OCI-LY7 (cell line): ENCODE data around the gene RNF13. TPM values are rescaled to one million over a fixed set of nuclear protein-coding genes. Genes with fewer than 3 reads are reported as not detected.

ENCODE experiments used
- BruUV-seq: library from RNA; stranded (reverse); fragments of 400-500 nt; replicated peaks from 2 replicates; lab custom pipeline; 2021; lab: Mats Ljungman, UMichigan
- CTCF ChIA-PET: fragments of 300-600 bp; sonication (Branson Sonifier 250); formaldehyde crosslinking; loops from one replicate; lab custom pipeline; 2022; ENCODE audit warnings: antibody characterized with exemption; ENCODE audit not compliant: unreplicated experiment; lab: Charles Lee
- POLR2A ChIA-PET: fragments of 300-600 bp; sonication (Branson Sonifier 250); formaldehyde crosslinking; loops from one replicate; lab custom pipeline; 2022; ENCODE audit warnings: antibody characterized with exemption; lab: Charles Lee
- DNase-seq: peaks from one replicate; pipeline ENCODE4 v3.0.0-alpha.2; 2015; ENCODE audit warnings: low spot score
- H2AFZ ChIP-seq: fragments of 200-600 bp; sonication (generic), shearing (Covaris generic); 2 replicates; pipeline ENCODE4 v1.6.1; 2014; ENCODE audit warnings: mild to moderate bottlenecking, antibody characterized with exemption, low read length, moderate library complexity
- H3K27ac ChIP-seq: fragments of 200-600 bp; sonication (generic); 2 replicates; pipeline ENCODE4 v1.5.1; 2014; ENCODE audit warnings: mixed run types, low read depth, mild to moderate bottlenecking, moderate library complexity, low read length, inconsistent platforms; ENCODE audit not compliant: poor library complexity, severe bottlenecking
- H3K36me3 ChIP-seq: fragments of 200-600 bp; sonication (generic); 2 replicates; pipeline ENCODE4 v1.6.1; 2014; ENCODE audit warnings: mild to moderate bottlenecking, antibody characterized with exemption, low read length, moderate library complexity, mixed read lengths; ENCODE audit not compliant: insufficient read depth
- H3K4me1 ChIP-seq: fragments of 200-600 bp; sonication (generic); 2 replicates; pipeline ENCODE4 v1.5.1; 2014; ENCODE audit warnings: mild to moderate bottlenecking, low read length; ENCODE audit not compliant: insufficient read depth, poor library complexity, severe bottlenecking
- H3K4me2 ChIP-seq: fragments of 200-600 bp; sonication (generic); 2 replicates; pipeline ENCODE4 v1.6.1; 2014; ENCODE audit warnings: mild to moderate bottlenecking, low read length
- H3K4me3 ChIP-seq: fragments of 200-600 bp; sonication (generic); 2 replicates; pipeline ENCODE4 v1.5.1; 2014; ENCODE audit warnings: mild to moderate bottlenecking, low read depth, low read length; ENCODE audit not compliant: poor library complexity, severe bottlenecking
- H3K79me2 ChIP-seq: fragments of 200-600 bp; sonication (generic); 2 replicates; pipeline ENCODE4 v1.6.1; 2016; ENCODE audit warnings: low read depth, mild to moderate bottlenecking, low read length, moderate library complexity, mixed read lengths; ENCODE audit not compliant: insufficient read depth
- H3K9me2 ChIP-seq: fragments of 200-600 bp; sonication (generic); 2 replicates; pipeline ENCODE4 v1.6.1; 2016; ENCODE audit warnings: mild to moderate bottlenecking, low read length, mixed read lengths; ENCODE audit not compliant: insufficient read depth
- H3K9me3 ChIP-seq: fragments of 200-600 bp; sonication (generic); 2 replicates; pipeline ENCODE4 v1.6.1; 2014; ENCODE audit warnings: mild to moderate bottlenecking, mixed run types, low read length, mixed read lengths
- H4K20me1 ChIP-seq: fragments of 200-600 bp; sonication (generic); 2 replicates; pipeline ENCODE4 v1.6.1; 2014; ENCODE audit warnings: mild to moderate bottlenecking, antibody characterized with exemption, low read length, moderate library complexity, mixed read lengths; ENCODE audit not compliant: insufficient read depth
- CTCF ChIP-seq: fragments of 200-600 bp; sonication (generic); conservative IDR thresholded peaks from 2 replicates; pipeline ENCODE4 v1.5.1; 2014; ENCODE audit warnings: mild to moderate bottlenecking, antibody characterized with exemption, low read length, moderate library complexity, mixed read lengths
- EZH2phosphoT487 ChIP-seq: fragments of 200-600 bp; sonication (generic); IDR thresholded peaks from 2 replicates; pipeline ENCODE4 v1.6.1; 2018; ENCODE audit warnings: low read depth, borderline replicate concordance, mild to moderate bottlenecking, mixed run types, antibody characterized with exemption, low read length, moderate library complexity, mixed read lengths
- intact Hi-C: fragments of 100-400 bp; cut with micrococcal nuclease; formaldehyde crosslinking; loops from one replicate; pipeline ENCODE4 v1.10.0; 2022; ENCODE audit not compliant: unreplicated experiment
- total RNA-seq, 2 experiments: library from RNA; depleted of rRNA in 1 of 2; stranded (reverse); fragments of >200 nt in 1 of 2; shearing (Covaris generic) in 1 of 2; gene quantifications; 2 replicates each; pipeline ENCODE4 v1.2.3, GENCODE V29; 2014 to 2022

The RNF13 gene
- total RNA-seq, 2 experiments from 2014 or later = 26.2 to 37.3 TPM

DNA sequence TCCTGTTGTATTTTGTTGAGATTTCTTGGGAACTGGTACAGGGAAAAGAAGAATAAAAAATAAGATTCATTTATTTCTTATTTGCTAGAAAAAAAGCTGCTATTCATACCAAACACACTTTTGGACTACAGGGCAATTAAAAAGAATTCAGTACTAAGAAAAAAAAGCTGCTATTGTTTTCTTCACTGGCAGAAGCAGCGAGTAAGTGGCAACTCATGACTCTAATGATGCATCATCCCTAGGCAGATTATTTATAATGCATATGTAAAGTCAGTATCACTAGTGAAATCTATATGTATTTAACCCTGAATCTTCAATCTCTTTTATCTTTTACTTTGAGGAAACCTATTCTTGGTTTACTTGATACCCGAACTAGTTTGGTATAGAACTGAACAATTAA is 142.4 kb downstream of the RNF13 start:
- BruUV-seq = no TSS peak
- no peaks in the 10 kb centered on the region for H3K9me3 ChIP-seq
- H3K4me3 ChIP-seq = no peak overlapping the region
- TF ChIP-seq CTCF (no peak), EZH2phosphoT487 (no peak)
- no peaks in the 10 kb centered on the region for H3K4me1 ChIP-seq
- H3K79me2 ChIP-seq = no peaks in the 10 kb centered on the region
- intact Hi-C loops = no loop called here
- H3K27ac ChIP-seq = no peak overlapping the region
- no peaks in the 10 kb centered on the region for H4K20me1 ChIP-seq
- POLR2A ChIA-PET = interaction anchor here (0.8 to 1.0 kb wide), 2 partner anchors 14 to 80 kb away, joined by 3 to 4 read pairs; no protein-coding TSS in a partner anchor
- CTCF ChIA-PET = no interaction called here
- H3K4me2 ChIP-seq = no peak overlapping the region
- no peak overlapping the region for H2AFZ ChIP-seq
- no peaks in the 10 kb centered on the region for H3K36me3 ChIP-seq
- DNase-seq = no peak
- no peaks in the 10 kb centered on the region for H3K9me2 ChIP-seq

GRCh38 chr3:149957361-149958125 is 144.5 kb downstream of the RNF13 start:
- TF ChIP-seq CTCF (no peak), EZH2phosphoT487 (no peak)
- POLR2A ChIA-PET = interaction anchor here (0.6 to 1.5 kb wide), 7 partner anchors 8 to 283 kb away, joined by 3 to 6 read pairs (median 4); partner anchors contain the start of gene PFN2

More at GRCh38 chr3:149957361-149958125, 144.5 kb downstream of the RNF13 start:
- CTCF ChIA-PET = no interaction called here
- no peaks in the 10 kb centered on the region for H3K9me3 ChIP-seq
- no peaks in the 10 kb centered on the region for H4K20me1 ChIP-seq
- H3K4me3 ChIP-seq = no peak overlapping the region
- no peak overlapping the region for H3K27ac ChIP-seq
- no peak overlapping the region for H2AFZ ChIP-seq
- intact Hi-C loops = no loop called here
- H3K9me2 ChIP-seq = no peaks in the 10 kb centered on the region
- no peaks in the 10 kb centered on the region for H3K4me1 ChIP-seq
- H3K4me2 ChIP-seq = no peak overlapping the region
- H3K36me3 ChIP-seq = no peaks in the 10 kb centered on the region
- no TSS peak for BruUV-seq
- DNase-seq = no peak
- no peaks in the 10 kb centered on the region for H3K79me2 ChIP-seq
